Erythroblast (primary cell): ENCODE results near the gene PXMP4.
A peak's percentile ranks its signal among the peaks of the same experiment; 100 is the strongest.
"Not testable (repeated sequence)": the region's sequence is repeated elsewhere in the genome, so short reads cannot be mapped to it uniquely, and the experiment has no call there.

ENCODE experiments used
- DNase-seq, 2 experiments: peaks; one replicate each; lab custom pipeline; 2025; lab: John Stamatoyannopoulos, UW
- GATA1 ChIP-seq: IDR thresholded peaks from 2 replicates; pipeline ENCODE4 v1.6.1; 2011; ENCODE audit warnings: low read depth, mild to moderate bottlenecking, control low read depth, low read length, moderate library complexity
- POLR2A ChIP-seq: IDR thresholded peaks from 2 replicates; pipeline ENCODE4 v1.6.1; 2011; ENCODE audit warnings: mild to moderate bottlenecking, low read length

The PXMP4 gene

GRCh38 chr20:33701629-33702450 is 18.3 kb downstream of the PXMP4 start:
- no peak for TF ChIP-seq POLR2A
- TF ChIP-seq GATA1 = no peak

GRCh38 chr20:33700696-33701441 is 19.2 kb downstream of the PXMP4 start:
- not testable (repeated sequence) for DNase-seq

More at GRCh38 chr20:33701629-33702450, 18.3 kb downstream of the PXMP4 start:
- no peak for DNase-seq

DNA sequence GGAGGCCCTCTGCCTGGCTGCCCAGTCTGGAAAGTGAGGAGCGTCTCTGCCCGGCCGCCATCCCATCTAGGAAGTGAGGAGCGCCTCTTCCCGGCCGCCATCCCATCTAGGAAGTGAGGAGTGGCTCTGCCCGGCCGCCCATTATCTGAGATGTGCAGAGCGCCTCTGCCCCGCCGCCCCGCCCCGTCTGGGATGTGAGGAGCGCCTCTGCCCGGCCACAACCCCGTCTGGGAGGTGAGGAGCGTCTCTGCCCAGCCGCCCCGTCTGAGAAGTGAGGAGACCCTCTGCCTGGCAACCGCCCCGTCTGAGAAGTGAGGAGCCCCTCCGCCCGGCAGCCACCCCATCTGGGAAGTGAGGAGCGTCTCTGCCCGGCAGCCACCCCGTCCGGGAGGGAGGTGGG is 21.1 kb downstream of the PXMP4 start:
- DNase-seq = not testable (repeated sequence)

GRCh38 chr20:33697129-33697528 is 23.0 kb downstream of the PXMP4 start:
- TF ChIP-seq GATA1 (no peak), POLR2A (no peak)
- DNase-seq = no peak

GRCh38 chr20:33696448-33696847 is 23.7 kb downstream of the PXMP4 start:
- no peak for DNase-seq
- TF ChIP-seq POLR2A (no peak), GATA1 (no peak)

GRCh38 chr20:33694639-33695012 is 25.5 kb downstream of the PXMP4 start:
- TF ChIP-seq GATA1 (no peak), POLR2A (no peak)
- no peak for DNase-seq

- DNase-seq = no peak
- TF ChIP-seq POLR2A = no peak
- TF ChIP-seq GATA1 = no peak
These were observed 26.1 kb downstream of the PXMP4 start for GRCh38 chr20:33693741-33694638.

GRCh38 chr20:33693289-33693688 is 26.8 kb downstream of the PXMP4 start:
- no peak for DNase-seq
- no peak for TF ChIP-seq POLR2A
- TF ChIP-seq GATA1 = no peak

- DNase-seq = peak; percentile 92 to 96
- TF ChIP-seq GATA1 = peak; percentile 34
- no peak for TF ChIP-seq POLR2A
These were observed 30.1 kb downstream of the PXMP4 start for GRCh38 chr20:33689973-33690372.

- DNase-seq = peak; percentile 44 to 66
- no peak for TF ChIP-seq POLR2A
- no peak for TF ChIP-seq GATA1
These were observed 30.6 kb downstream of the PXMP4 start for GRCh38 chr20:33689493-33689892.

DNA sequence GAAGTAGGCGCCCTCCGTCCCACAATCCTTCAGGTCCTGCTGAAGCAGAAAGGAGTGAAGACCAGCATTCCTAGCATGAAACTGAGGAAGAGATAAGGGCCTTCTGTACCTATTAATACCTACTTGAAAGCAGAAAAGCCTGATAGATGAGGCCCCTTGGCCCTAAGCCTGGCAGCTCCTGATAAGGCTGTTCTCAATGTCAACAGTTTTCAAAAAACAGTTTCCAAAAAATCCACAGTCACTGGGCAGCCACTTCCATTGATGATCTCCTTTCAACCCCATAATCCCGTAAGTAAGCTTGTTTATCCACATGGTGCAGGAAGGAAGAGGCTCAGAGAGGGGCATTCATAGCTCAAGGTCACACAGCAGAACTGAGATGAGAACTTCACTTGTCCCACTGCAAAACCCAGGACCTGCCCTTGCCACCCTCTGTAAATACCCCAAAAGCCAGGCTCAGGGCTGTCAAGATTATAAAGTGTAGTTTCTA is 31.1 kb downstream of the PXMP4 start:
- peak; percentile 89 to 92 for DNase-seq
- TF ChIP-seq GATA1 (peak; percentile 27), POLR2A (no peak)

DNA sequence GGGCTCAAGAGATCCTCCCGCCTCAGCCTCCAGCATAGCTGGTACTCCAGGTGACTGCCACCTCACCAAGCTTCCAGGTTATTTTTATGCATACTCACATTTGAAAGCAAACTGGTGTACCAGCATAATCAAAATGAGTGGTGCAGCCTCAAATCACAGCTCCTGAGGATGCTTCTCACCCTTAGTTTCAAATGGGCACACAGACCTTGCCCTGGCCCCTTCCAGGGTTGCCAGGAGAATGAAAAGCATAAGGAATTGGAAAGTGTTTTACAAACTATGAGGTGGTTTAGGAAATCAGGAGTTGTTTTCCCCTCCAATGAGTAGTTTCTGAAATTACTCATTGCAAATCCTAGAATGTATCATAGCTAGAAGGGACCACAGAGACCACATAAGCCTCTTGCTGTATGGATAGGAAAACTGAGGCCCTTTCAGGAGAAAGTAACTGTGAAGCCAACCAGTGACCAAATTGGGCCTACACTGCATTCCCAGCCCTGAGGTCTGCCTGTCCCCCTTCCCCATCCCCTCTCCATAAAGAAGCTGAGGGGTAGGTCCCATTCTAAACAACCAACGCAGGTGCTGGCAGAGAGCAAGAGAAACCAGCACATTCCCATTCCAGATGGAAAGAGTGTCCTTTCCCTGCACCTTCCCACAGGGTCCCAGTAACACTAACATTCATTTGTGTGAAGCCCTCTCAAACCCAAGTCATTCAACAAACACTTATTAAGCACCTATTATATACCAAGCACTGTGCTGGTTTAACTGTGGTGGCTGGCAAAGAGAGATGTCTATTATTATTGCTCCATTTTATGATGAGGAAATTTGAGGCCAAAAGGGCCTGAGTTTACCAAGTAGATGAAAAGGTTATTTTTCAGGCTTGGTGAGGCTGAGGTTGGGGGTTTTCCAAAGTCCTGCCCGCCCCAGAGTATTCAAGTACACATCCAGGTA is 31.8 kb downstream of the PXMP4 start:
- TF ChIP-seq POLR2A (no peak), GATA1 (no peak)
- DNase-seq = peak in 1 of 2 experiments; percentile 53

GRCh38 chr20:33687370-33687915 is 32.7 kb downstream of the PXMP4 start:
- TF ChIP-seq GATA1 (no peak), POLR2A (no peak)
- DNase-seq = peak; percentile 29
